GM19463 (cell line): ENCODE results near the gene LRRC17.

ENCODE experiments used
- ATAC-seq: cut with Tn5 transposase; IDR thresholded peaks from one replicate; pipeline ENCODE4 v1.9.1; 2021; ENCODE audit warnings: mild to moderate bottlenecking, moderate library complexity; ENCODE audit not compliant: unreplicated experiment

The LRRC17 gene, protein sequence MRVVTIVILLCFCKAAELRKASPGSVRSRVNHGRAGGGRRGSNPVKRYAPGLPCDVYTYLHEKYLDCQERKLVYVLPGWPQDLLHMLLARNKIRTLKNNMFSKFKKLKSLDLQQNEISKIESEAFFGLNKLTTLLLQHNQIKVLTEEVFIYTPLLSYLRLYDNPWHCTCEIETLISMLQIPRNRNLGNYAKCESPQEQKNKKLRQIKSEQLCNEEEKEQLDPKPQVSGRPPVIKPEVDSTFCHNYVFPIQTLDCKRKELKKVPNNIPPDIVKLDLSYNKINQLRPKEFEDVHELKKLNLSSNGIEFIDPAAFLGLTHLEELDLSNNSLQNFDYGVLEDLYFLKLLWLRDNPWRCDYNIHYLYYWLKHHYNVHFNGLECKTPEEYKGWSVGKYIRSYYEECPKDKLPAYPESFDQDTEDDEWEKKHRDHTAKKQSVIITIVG

DNA sequence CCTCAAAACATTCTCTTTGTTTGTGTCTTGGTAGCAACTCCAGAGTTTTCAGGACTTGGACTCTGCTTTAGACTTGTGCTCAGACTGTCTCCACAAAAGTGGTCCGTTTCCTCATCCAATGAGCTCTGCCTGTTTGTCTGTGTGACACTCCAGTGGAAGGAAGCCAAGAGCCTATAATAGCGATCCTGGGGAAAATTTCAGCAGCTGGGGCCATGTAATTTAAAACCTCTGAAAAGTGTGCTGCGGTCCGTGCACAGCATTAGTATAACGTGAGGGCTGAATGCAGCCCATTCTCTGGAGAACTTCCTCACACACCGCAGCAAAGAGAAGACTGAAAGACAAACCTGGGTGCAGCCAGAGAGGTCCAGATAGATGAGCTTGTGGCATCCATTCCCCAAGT lies at the start of gene LRRC17:
LRRC17 (plus strand) TSS at position 259 of the 400 bp plus-strand sequence. CDS start 20,914 bp downstream, outside the sequence.
- ATAC-seq: no peak

DNA sequence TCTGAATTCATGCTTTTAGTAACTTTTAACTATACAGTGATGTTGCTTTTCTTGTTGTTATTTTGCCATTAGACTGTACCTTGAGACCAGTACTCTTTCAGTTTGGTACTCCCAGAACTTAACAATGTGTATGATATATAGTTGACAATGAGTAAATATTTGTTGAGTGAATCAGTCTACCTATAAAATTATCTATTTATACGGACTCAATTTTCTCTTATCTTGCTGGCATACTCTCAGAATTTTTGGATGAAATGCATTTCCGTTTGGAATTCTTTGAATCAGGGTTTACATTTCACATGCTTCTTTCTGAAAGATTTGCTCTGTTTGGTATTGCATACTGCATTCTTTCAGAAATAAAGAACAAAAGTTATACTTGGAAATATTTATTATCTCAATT lies 47.8 kb upstream of the LRRC17 start:
- no peak for ATAC-seq

DNA sequence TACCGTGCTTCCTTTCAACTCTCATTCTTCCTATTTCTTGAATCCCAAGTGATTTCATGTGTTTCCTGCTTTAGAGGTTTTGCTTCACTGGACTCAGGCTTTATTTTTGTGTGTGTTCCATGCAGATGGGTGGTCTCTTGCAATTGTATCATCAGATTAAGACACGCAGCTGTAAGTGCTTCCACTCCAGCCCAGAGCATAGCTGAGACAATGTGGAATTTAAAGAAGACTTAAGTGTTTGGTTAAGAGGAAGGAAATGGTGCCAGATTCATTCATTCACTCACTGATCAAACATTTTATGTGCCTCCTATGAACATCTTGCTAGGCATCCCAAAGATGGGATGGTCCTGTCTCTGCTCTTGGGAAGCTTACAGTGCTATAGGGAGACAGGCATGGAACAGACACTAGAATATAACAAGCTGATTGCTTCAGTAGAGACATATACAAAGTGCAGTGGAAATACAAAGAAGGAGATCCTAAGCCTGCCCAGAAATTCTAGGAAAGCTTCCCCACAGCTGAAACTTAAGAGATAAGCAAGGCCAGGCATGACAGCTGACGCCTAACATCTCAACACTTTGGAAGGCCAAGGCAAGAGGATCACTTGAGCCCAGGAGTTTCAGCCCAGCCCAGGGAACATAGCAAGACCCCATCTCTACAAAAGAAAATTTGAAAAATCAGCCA lies 46.1 kb upstream of the LRRC17 start:
- no peak for ATAC-seq

DNA sequence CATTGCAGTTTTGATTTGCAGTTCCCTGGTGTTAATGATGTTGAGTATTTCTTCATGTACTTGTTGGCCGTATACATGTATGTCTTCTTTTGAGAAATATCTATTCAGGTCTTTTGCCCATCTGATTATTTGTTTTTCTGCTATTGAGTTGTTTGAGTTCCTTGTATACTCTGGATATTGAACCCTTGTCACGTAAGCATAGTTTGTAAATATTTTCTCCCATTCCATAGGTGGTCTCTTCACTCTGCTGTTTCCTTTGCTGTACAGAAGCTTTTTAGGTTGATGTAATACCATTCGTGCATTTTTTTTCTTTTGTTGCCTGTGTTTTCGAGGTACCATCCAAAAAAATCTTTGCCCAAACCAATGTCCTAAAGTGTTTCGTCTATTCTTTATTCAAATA lies 43.6 kb upstream of the LRRC17 start:
- ATAC-seq: no peak

DNA sequence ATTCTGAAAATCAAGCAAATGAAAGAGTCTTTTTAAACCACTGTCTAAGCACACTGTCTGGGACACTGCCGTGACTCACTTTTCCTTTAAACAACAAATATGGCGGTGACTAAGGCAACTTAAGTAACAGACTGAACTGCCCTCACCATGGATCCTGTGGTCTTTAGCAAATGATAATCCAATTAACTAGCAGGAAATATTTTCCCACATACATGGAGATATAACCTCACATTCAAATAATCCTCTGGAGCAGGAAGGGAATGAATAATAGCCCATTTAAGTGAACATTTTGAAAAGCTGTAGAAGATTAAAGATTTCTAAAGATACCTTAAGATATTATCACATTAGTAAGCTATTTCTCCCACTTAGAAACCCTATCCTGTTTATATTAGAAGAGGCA lies 40.3 kb upstream of the LRRC17 start:
- no peak for ATAC-seq

DNA sequence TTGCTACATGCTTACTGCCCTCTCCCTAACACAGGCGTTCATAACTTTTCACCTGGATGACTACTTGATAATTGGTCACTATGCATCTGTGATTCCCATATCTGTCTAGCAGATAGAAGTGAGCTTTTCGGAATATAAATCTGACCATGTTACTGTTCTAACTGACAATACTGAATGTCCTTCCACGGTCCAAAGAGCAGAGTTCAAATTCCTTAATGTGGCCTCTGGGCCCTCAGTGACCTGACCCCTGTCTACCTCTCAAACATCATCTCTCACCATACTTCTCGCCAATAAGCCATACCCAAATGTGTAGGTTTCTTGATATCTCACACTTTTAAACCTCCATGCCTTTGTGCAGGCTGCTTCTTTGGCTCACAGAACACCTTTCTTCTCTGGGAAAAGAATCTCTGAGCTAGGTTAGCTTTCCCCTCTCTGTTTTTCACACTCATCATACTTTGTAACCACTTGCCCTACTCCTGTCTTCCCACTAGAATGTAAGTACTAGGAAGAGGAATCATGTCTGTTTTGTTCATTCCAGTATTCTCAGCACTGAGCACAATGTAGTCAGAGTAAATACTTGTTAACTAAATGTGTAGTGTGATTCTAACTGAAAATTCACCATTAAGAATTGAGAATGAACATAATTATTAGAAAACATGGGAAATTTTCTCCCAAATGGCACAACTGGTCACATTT lies 39.2 kb upstream of the LRRC17 start:
- ATAC-seq: peak; percentile 27

DNA sequence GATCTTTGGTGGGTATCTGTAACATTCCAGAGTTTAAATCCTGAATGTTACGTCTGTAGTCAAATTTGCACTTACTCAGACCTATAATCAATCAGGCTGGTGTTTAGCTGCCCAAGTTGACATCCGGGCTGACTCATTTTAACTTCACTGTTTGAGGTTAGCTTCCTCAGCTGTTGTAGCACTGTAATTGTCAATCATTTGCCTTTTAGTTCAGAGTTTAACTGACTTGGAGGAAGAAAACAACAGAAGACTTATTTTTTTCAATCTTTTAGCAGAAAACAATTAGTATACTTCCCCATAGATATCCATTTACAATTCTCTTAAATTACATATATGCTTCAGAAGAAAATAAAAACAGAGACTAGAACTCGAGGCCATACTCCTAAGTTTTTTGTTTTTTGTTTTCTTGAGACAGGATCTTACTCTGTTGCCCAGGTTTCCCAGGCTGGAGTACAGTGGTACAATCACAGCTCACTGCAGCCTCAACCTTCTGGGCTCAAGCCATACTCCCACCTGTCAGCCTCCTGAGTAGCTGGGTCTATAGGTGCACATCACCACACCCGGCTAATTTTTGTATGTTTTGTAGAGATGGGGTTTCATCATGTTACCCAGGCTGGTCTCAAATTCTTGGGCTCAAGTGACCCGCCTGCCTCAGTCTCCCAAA lies 38.5 kb upstream of the LRRC17 start:
- ATAC-seq: peak; percentile 98

DNA sequence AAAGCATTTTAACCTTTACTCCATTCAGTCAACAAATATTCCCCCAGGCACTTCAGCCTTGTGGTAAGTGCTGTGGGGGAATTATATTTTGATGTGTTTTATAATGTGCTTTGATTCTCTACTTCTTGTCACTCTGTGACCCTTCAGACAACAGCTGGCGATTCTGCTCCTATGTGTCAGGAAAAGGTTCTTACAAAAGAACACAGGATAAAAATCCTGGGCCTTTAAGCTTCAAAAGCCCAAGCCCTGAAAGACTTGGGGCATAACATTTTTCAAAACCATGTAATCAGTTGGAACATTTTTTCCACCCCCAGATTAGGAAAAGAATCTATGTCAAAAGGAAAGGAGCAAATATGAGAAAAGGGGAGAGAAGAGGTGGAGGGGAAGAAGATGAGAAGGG lies 37.8 kb upstream of the LRRC17 start:
- ATAC-seq: no peak

DNA sequence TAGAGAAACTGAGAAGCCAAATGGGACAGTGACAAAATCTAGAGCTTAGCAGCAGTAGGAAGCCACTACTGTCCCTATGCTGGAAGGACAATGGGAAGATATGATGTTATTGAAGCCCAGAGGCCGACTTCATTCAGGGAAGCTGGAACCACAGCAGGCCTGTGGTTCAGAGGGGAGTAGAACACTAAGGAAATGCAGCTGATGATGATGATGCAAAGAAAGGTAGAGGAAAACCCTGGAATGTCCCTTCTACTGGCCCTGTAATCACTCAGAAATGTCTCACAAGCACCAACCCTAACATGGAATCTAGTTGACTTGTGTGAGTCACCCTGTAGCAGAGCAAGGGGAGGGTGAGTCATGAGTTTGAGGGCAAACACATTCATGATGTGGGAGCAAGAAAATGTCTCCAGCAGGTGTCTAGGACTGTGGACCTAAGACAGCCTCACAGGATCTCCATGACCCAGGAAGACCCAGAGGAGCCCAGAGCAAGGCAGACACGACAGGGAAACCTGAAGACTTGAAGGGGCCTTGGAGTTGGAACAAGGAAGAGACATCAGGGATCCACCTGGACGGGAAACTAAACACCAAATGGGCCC lies 37.0 kb upstream of the LRRC17 start:
- no peak for ATAC-seq

DNA sequence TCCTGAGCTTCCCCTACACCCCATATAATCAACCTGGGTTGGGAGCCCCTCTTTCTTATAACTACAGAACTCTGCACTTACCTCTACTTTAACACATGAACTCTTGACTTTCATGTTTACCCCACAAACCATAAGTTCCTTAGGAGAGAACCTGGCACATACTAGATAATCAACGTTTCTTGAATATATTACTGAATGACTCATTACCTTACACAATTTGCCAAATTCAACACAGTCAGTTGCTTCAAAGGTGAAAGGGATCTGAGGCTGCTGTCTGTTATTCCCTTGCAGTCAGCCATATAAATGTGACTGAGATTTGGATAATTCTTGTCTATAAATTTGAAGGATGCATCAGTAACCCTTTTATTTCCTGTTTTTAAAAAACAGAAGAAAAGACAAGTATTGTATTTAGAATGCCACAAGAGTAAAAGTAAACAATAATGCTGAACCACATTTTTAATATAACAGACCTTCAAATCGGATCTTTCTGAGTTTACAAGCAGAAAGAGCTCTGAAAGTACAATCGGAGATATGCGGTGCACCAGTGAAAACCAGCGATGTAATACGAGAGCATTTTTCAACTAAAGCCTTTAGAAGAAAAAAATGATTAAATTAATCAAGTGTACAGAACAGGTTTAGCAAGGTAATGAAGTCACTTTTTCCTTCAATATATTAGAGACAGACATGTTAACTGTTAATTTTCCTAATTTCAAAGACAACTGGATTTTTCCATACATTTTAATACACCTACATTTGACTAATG lies 29.5 kb upstream of the LRRC17 start:
- ATAC-seq: no peak

DNA sequence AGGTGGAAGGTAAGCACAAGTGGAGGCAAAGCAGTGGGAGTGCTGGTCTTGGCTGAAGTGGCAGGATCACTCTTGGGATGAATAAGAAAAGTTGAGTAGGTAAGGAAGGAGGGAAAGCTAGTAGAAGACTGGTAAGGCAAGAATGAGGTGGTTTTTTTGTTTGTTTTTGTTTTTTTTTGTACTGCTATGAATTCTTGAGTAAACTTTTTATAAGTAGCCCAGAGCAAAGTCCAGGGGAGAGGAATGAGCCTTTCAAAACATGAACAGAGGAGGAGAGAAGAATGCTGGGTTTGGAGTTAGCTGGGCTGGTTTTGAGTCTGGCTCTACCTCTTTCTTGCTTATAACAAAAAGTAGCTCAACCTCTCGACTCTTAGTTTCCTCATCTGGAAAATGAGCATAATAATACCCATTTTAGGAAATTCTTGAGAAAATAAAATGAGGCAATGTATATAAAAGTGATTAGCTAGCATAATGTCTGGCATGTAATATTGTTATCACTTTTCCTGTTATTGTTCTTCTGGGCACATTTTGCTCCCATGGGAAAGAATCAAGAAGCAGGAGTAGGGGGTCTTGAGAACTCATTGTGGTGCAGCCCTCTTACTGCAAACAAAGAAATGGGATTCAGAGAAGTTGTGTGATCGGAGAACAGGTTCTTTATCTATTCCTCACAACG lies 24.1 kb upstream of the LRRC17 start:
- no peak for ATAC-seq

DNA sequence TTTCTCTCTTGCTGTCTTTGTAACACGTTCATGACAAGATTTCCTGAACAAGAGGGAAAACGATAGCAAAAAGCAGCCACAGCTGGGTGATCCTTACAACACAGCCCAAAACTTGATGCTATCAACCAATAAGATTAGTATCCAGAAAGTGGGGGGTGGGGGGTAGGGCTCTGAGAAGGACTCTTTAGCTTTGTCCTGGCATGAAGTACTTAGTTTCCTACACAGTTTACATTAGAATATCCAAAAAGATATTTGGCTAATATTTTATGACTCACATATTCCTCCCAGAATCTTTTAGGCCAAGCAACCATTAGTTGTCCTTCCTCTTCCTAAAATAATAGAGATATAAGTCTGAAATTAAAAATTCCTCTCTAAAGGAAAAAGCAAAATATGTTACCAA lies 22.9 kb upstream of the LRRC17 start:
- ATAC-seq: no peak

DNA sequence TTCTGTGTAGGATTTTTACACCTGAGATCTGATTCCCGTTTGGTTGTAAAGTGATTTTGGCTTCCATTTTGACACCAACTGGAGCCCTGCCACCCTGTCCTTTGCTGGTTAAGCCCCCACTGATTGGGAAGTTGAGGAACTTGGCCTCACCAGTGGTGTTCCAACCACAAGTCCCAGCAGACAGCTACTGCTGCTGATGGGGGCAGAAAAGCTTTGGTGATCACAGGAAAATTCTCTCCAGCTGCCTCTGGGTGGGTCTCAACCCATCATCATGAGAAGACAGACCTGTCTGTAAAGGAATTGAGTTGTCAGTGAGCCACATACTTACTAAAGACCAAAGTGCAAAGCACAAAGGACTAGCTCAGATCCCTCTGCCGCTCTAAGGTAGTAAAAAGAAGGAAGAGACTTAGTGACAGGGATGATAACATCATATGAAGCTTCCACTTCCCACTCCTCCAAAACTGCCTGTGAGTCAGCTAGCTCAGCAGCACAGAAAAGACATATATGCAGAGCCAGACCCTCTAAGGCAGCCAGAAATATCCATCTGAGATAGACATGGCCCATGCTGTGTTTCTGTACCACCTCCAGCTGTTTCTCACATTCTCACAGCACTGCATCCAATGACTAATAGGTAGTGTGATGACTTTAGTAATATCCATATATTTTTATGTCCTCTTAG lies 22.4 kb upstream of the LRRC17 start:
- no peak for ATAC-seq

DNA sequence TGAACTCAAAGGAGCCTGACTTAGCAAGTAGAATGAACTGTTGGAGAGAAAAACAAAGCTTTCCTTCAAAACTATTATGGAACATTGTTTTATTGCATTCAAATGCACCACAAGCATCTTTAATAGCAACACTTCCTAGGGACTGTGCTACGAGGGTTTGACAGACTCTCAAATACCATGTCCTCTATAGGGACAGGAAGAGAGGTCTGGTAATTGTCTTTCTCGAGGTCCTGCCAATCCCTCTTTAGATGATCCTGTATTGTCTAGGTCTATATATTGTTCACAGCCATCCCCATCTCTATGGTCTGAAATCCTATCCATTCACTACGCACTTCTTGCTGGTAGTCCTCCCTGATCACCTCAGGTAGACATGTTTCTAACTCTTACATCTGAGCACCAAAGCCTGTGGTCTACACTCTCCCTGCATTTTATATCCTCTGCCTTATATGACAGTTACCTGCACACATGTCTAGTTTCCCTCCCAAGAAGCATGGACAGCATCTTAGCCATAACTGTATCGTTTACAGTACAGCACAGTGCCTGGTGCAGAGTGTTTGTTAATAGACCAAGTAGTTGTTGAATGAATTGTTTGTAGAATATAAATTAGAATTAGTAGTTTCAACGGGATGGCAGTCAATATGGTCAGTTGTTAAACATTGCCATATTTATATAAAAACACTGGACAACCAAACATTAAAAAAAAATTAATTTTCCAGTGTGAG lies 21.7 kb upstream of the LRRC17 start:
- no peak for ATAC-seq

DNA sequence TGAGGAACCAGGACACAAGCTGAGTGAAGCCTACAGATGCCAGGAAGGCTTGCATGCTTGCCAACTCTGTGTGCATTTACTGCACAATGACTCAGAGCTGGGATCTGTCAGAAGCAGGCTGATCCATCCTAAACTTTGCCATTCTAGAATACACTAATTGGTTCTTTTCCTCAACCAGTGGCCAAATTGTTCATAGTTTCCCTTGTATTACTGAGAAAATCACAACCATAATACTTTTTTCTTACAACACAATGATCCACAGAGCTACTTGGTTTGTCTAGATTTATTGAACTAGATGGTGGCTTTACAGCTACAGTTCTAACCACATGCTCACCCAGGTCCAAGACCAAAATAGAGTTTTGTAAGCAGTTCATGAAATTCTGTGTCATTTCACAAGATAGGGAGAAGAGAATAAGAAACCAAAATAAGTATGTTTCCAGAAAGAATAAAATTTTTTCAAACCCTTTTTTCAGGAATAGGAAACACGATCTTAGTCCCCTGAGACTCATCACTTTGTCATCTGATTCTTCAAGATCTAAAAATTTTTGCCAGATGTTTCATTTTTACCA lies 21.0 kb upstream of the LRRC17 start:
- ATAC-seq: no peak

DNA sequence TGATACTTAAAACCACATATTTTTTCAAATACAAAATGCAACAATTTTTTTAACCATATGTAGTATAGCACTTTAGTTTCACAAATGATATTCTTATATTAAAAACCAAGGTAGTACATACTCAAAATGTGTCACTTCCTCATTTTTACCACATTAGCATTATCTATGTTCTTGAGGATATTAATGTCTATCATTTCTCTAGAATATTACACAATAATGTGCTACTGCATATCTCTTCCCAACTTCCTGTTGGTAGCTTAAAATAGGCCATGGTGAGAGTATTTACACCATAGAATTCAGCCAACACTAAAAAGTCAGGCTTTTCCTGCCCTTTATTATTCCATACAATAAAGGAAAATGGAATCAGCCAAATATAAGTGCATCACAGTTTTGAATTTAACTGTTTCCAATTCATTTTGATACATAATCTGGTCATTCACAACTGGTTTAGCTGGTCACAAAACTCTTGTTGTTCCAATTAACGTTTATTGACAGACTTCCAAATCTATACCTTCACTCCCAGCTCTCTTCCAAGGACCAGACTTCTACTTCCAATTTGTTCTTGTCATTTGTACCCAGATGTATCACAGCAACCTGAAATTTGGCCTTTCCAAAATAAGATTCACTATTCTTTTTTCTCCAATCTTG lies 20.0 kb upstream of the LRRC17 start:
- ATAC-seq: no peak

DNA sequence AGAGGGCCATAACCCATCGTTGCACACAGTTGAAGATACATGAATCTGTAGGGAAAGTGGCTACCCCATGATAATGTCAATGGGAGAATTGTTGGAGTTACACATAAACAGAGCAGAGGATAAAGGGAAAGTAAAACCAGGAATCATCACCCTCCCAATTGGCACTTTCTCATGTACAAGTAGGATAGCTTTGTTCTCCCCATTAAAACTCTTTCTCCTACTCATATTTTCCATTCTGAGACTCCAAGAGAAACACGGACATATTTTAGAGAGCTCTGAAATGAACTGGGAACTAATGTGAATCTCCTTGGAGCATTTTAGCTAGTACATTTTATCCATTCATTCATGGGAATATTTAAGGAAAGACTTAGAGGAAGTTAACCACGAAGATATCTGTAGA lies 17.2 kb upstream of the LRRC17 start:
- ATAC-seq: no peak

DNA sequence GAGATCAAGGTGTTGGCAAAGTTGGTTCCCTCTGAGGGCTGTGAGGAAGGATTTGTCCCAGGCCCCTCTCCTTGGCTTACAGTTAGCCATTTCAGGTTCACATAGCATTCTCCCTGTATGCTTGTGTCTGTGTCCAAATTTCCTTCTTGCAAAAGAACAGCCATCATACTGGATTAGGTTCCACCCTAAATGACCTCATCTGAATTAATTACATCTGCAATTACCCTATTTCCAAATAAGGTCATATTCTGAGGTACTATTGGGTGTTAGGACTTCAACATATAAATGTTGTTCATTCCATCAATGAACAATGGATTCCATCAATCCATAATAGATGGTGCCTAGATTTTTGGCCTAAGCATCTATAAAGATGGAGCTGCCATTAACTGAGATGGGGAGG lies 16.2 kb upstream of the LRRC17 start:
- no peak for ATAC-seq
